ENCODE measurements around the gene MUC6.

Gene MUC6, protein sequence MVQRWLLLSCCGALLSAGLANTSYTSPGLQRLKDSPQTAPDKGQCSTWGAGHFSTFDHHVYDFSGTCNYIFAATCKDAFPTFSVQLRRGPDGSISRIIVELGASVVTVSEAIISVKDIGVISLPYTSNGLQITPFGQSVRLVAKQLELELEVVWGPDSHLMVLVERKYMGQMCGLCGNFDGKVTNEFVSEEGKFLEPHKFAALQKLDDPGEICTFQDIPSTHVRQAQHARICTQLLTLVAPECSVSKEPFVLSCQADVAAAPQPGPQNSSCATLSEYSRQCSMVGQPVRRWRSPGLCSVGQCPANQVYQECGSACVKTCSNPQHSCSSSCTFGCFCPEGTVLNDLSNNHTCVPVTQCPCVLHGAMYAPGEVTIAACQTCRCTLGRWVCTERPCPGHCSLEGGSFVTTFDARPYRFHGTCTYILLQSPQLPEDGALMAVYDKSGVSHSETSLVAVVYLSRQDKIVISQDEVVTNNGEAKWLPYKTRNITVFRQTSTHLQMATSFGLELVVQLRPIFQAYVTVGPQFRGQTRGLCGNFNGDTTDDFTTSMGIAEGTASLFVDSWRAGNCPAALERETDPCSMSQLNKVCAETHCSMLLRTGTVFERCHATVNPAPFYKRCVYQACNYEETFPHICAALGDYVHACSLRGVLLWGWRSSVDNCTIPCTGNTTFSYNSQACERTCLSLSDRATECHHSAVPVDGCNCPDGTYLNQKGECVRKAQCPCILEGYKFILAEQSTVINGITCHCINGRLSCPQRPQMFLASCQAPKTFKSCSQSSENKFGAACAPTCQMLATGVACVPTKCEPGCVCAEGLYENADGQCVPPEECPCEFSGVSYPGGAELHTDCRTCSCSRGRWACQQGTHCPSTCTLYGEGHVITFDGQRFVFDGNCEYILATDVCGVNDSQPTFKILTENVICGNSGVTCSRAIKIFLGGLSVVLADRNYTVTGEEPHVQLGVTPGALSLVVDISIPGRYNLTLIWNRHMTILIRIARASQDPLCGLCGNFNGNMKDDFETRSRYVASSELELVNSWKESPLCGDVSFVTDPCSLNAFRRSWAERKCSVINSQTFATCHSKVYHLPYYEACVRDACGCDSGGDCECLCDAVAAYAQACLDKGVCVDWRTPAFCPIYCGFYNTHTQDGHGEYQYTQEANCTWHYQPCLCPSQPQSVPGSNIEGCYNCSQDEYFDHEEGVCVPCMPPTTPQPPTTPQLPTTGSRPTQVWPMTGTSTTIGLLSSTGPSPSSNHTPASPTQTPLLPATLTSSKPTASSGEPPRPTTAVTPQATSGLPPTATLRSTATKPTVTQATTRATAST (N-terminal part only)

GRCh38 chr11:1036303-1036923, at the start of gene MUC6:
Gene MUC6, minus strand, starts transcription at chr11:1036718. Its CDS starts 63 bp downstream, at chr11:1036655.
- no peak for DNase-seq (ENCODE audit: extremely low spot score)
- POLR2A ChIA-PET = no interaction called here
- CTCF ChIA-PET = no interaction called here
- TF ChIP-seq, protein P1, sequence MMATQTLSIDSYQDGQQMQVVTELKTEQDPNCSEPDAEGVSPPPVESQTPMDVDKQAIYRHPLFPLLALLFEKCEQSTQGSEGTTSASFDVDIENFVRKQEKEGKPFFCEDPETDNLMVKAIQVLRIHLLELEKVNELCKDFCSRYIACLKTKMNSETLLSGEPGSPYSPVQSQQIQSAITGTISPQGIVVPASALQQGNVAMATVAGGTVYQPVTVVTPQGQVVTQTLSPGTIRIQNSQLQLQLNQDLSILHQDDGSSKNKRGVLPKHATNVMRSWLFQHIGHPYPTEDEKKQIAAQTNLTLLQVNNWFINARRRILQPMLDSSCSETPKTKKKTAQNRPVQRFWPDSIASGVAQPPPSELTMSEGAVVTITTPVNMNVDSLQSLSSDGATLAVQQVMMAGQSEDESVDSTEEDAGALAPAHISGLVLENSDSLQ (IDR thresholded peaks at IDR 0.05) = no peak
- TF ChIP-seq BHLHE40 (IDR thresholded peaks at IDR 0.05; ENCODE audit: borderline replicate concordance) = no peak
- no peak for TF ChIP-seq ZNF384 (IDR thresholded peaks at IDR 0.05)
- no peak for TF ChIP-seq ARNT (IDR thresholded peaks at IDR 0.05)
- TF ChIP-seq FOXM1 (IDR thresholded peaks at IDR 0.05; ENCODE audit: borderline replicate concordance) = no peak
- no peak for TF ChIP-seq CTBP1 (IDR thresholded peaks at IDR 0.05; ENCODE audit: borderline replicate concordance)
- no peak for TF ChIP-seq TARDBP (IDR thresholded peaks at IDR 0.05)
- TF ChIP-seq LEF1 (IDR thresholded peaks at IDR 0.05; ENCODE audit: borderline replicate concordance) = no peak
- TF ChIP-seq L3MBTL2 (conservative IDR thresholded peaks at IDR 0.05) = no peak

DNA sequence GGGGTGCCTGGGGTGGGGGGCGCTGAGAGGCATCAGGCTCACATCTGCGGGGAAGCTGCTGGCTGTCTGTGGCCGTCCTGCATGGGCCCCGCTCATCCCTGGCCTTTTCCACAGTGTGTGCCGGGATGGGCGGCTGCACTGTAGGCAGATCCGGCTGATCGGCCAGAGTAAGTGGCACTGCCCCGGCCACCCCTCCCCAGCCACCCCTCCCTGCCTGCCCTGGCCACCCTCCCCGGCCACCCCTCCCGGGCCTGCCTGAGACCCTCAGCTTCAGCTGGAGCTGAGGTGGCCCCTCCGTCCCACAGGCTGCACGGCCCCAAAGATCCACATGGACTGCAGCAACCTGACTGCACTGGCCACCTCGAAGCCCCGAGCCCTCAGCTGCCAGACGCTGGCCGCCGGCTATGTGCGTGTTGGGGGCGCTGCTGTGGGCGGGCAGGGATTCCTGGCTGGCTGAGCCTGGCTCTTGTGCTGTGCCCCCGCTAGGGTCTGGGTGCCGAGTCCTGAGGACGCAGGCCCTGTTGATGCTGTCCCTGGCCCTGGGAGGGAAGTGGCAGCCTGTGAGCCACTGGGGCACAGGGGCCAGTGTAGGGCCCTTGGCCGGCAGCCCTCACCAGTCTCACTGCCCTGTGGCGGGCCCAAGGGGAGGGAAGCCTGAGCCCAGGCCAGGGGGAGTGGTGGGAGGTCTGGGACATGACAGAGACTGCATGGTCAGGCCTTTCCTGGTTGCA, 49.1 kb upstream of the MUC6 start:
- POLR2A ChIA-PET = no interaction called here
- TF ChIP-seq ELF4 (IDR thresholded peaks at IDR 0.05) (no peak), NFRKB (IDR thresholded peaks at IDR 0.05) (no peak), HDGF (IDR thresholded peaks at IDR 0.05; ENCODE audit: borderline replicate concordance) (no peak)
- TF ChIP-seq, protein P1 (IDR thresholded peaks at IDR 0.05) = no peak
- DNase-seq (ENCODE audit: extremely low spot score) = no peak
- CTCF ChIA-PET = no interaction called here

GRCh38 chr11:1084561-1085439, 48.3 kb upstream of the MUC6 start:
- DNase-seq (ENCODE audit: extremely low spot score) = no peak
- CTCF ChIA-PET = no interaction called here
- POLR2A ChIA-PET = no interaction called here
- no peak for TF ChIP-seq TARDBP (IDR thresholded peaks at IDR 0.05)
- TF ChIP-seq ZNF384 (IDR thresholded peaks at IDR 0.05) = no peak
- TF ChIP-seq, protein P1 (IDR thresholded peaks at IDR 0.05) = no peak
- no peak for TF ChIP-seq L3MBTL2 (conservative IDR thresholded peaks at IDR 0.05)
- no peak for TF ChIP-seq FOXA1 (IDR thresholded peaks at IDR 0.05)
- TF ChIP-seq BHLHE40 (IDR thresholded peaks at IDR 0.05; ENCODE audit: borderline replicate concordance) = no peak
- TF ChIP-seq FOXM1 (IDR thresholded peaks at IDR 0.05; ENCODE audit: borderline replicate concordance) = no peak
- no peak for TF ChIP-seq FOXK2 (IDR thresholded peaks at IDR 0.05)
- no peak for TF ChIP-seq SP1 (IDR thresholded peaks at IDR 0.05)
- TF ChIP-seq ELF4 (IDR thresholded peaks at IDR 0.05) = no peak
- TF ChIP-seq ARNT (IDR thresholded peaks at IDR 0.05) = no peak
- no peak for TF ChIP-seq CTBP1 (IDR thresholded peaks at IDR 0.05; ENCODE audit: borderline replicate concordance)
- no peak for TF ChIP-seq HDGF (IDR thresholded peaks at IDR 0.05; ENCODE audit: borderline replicate concordance)
- TF ChIP-seq LEF1 (IDR thresholded peaks at IDR 0.05; ENCODE audit: borderline replicate concordance) = no peak
- TF ChIP-seq SUZ12 (IDR thresholded peaks at IDR 0.05) = no peak
- no peak for TF ChIP-seq NFRKB (IDR thresholded peaks at IDR 0.05)

Measured in HEK293T (cell line).